Measurements from ENCODE around the gene GIMAP6.

GRCh38 chr7:150656047-150656446 lies 23.9 kb upstream of the GIMAP6 start:
- no peak for TF ChIP-seq EZH2 (IDR thresholded peaks at IDR 0.05; ENCODE audit: insufficient read depth, poor library complexity, severe bottlenecking)
- TF ChIP-seq EZH2phosphoT487 (IDR thresholded peaks at IDR 0.05; ENCODE audit: insufficient read depth, low read depth) = no peak

Data from GM23248 (cell line).